Right lobe of liver (tissue), 6 donors: ENCODE data around the gene CALHM1. TPM values are rescaled to one million over a fixed set of nuclear protein-coding genes. Genes with fewer than 3 reads are reported as not detected.

Experiments used
- ATAC-seq, 4 donors: fragments of 200-7000 bp; cut with Tn5 transposase; one replicate each; pipeline ENCODE4 v1.9.1; 2020; ENCODE audit warnings: mild to moderate bottlenecking in 4 of 4, moderate library complexity in 4 of 4
- DNase-seq, 3 donors: peaks; one replicate each; pipeline ENCODE4 v3.0.0-alpha.2; 2020
- H3K27ac ChIP-seq, 3 donors: fragments of 200-600 bp; one replicate each; pipeline ENCODE4 v1.8.0; 2022
- H3K27me3 ChIP-seq, 2 donors: fragments of 200-600 bp; one replicate each; pipeline ENCODE4 v1.8.0; 2022
- H3K36me3 ChIP-seq, 4 donors: fragments of 200-600 bp; sonication (generic) in 1 of 4; one replicate each; pipeline versions ENCODE4 v1.5.1 to v1.8.0; 2017 to 2022; ENCODE audit warnings: control low read depth in 1 of 4
- H3K4me1 ChIP-seq, 4 donors: fragments of 200-600 bp; sonication (generic) in 1 of 4; one replicate each; pipeline versions ENCODE4 v1.5.1 to v1.8.0; 2017 to 2022; ENCODE audit warnings: control low read depth in 1 of 4
- H3K4me3 ChIP-seq, 3 donors: fragments of 200-600 bp; one replicate each; pipeline ENCODE4 v1.8.0; 2022
- H3K9me3 ChIP-seq, 4 donors: fragments of 200-600 bp; sonication (generic) in 1 of 4; one replicate each; pipeline versions ENCODE4 v1.5.1 to v1.8.0; 2017 to 2022; ENCODE audit warnings: control low read depth in 1 of 4
- POLR2A ChIP-seq: fragments of 450-650 bp; IDR thresholded peaks from one replicate; pipeline ENCODE4 v1.6.1; 2017; ENCODE audit warnings: antibody characterized with exemption, mild to moderate bottlenecking
- WGBS: methylation state at CpG from one replicate; pipeline ENCODE4 v1.1.6; 2018; ENCODE audit warnings: low coverage, low lambda C conversion rate; ENCODE audit not compliant: insufficient coverage; ENCODE audit errors: missing lambda C conversion rate; 5-methylcytosine and 5-hydroxymethylcytosine counted together
- intact Hi-C, 2 donors: fragments of 100-400 bp; cut with DNase I; formaldehyde crosslinking; loops; one replicate each; pipeline versions ENCODE4 v1.11.2 to v1.14.1; 2022
- total RNA-seq, 6 experiments: library from RNA; depleted of rRNA in 2 of 6; stranded (reverse); fragments of >200 nt in 2 of 6; fragmentation: NEBNext Ultra II Directional in 3 of 6; extraction: Animal tissue kit (Norgen Biotek cat#: 25700) in 3 of 6; gene quantifications; one replicate each; pipeline versions ENCODE4 v1.1.0 to v1.2.4, GENCODE V29; 2016 to 2023
- TF ChIP-seq, protein P1 (sequence below), 4 donors: fragments of 200-600 bp in 3 of 4; fragments of 450-650 bp in 1 of 4; IDR thresholded peaks; one replicate each; pipeline versions ENCODE4 v1.5.1 to v1.8.0; 2016 to 2022; ENCODE audit warnings: antibody characterized with exemption in 4 of 4, mild to moderate bottlenecking in 2 of 4
- donor health status: DM: no; HTN: yes; CAD: no.
- donor health status: DM: no; HTN: no; CAD: no.
- donor health status: DM: no; HTN: no; CAD: no.
- donor health status: DM: no; HTN: yes; CAD: no.
- donor health status: DM: no; HTN: yes; CAD: no.

CALHM1 gene
- total RNA-seq, 6 experiments from 2014 or later = not detected

DNA sequence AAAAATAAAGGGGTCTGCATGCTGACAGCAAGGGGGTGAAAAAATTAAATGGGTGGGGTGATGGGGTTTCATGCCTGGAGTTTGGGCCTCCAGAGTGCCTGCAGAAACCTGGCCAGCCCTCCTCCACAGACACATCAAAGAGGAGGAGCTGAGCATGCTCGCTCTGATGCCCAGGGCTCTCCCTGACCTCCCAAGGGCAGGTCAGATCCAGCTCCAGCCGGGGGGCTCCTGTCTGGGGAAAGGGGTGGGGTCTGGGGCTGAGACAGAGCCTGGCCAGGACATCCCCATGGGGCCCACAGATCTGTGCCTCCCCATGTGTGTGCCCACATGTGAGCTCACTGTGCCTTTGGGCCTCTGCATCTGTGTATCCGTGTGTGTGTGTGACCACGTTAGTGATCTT, 915 bp upstream of the CALHM1 start:
- DNase-seq (no peak), ATAC-seq (peak in 1 of 4 donors; percentile 7)
- Histone ChIP-seq H3K4me3 (no peak overlapping the region), H3K36me3 (no peaks in the 10 kb centered on the region), H3K27me3 (no peaks in the 10 kb centered on the region), H3K4me1 (no peaks in the 10 kb centered on the region), H3K27ac (no peak overlapping the region), H3K9me3 (no peaks in the 10 kb centered on the region)
- TF ChIP-seq, protein P1, sequence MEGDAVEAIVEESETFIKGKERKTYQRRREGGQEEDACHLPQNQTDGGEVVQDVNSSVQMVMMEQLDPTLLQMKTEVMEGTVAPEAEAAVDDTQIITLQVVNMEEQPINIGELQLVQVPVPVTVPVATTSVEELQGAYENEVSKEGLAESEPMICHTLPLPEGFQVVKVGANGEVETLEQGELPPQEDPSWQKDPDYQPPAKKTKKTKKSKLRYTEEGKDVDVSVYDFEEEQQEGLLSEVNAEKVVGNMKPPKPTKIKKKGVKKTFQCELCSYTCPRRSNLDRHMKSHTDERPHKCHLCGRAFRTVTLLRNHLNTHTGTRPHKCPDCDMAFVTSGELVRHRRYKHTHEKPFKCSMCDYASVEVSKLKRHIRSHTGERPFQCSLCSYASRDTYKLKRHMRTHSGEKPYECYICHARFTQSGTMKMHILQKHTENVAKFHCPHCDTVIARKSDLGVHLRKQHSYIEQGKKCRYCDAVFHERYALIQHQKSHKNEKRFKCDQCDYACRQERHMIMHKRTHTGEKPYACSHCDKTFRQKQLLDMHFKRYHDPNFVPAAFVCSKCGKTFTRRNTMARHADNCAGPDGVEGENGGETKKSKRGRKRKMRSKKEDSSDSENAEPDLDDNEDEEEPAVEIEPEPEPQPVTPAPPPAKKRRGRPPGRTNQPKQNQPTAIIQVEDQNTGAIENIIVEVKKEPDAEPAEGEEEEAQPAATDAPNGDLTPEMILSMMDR (IDR thresholded peaks at IDR 0.05) = no peak
- TF ChIP-seq POLR2A = no peak
- intact Hi-C loops = no loop called here
- WGBS = no CpG with 5 or more reads among the region's 4 CpGs

- WGBS = 80% methylated on average over 1 of the region's 39 CpGs
- Histone ChIP-seq H3K4me1 (no peaks in the 10 kb centered on the region), H3K27me3 (no peaks in the 10 kb centered on the region), H3K9me3 (no peaks in the 10 kb centered on the region), H3K36me3 (no peaks in the 10 kb centered on the region), H3K4me3 (no peak overlapping the region), H3K27ac (no peak overlapping the region)
- ATAC-seq = no peak
- no peak for DNase-seq
- TF ChIP-seq, protein P1 (IDR thresholded peaks at IDR 0.05) = no peak
- no peak for TF ChIP-seq POLR2A
- intact Hi-C loops = no loop called here
These were observed 660 bp downstream of the CALHM1 start for GRCh38 chr10:103457896-103458583.

GRCh38 chr10:103457176-103457712, 1.5 kb downstream of the CALHM1 start:
- Histone ChIP-seq H3K27me3 (no peaks in the 10 kb centered on the region), H3K9me3 (no peaks in the 10 kb centered on the region), H3K4me1 (no peaks in the 10 kb centered on the region), H3K27ac (no peak overlapping the region), H3K36me3 (no peaks in the 10 kb centered on the region), H3K4me3 (no peak overlapping the region)
- WGBS = 81% methylated on average over 3 of the region's 8 CpGs
- intact Hi-C loops = no loop called here
- ATAC-seq (no peak), DNase-seq (no peak)
- TF ChIP-seq, protein P1 (IDR thresholded peaks at IDR 0.05) = no peak
- TF ChIP-seq POLR2A = no peak

DNA sequence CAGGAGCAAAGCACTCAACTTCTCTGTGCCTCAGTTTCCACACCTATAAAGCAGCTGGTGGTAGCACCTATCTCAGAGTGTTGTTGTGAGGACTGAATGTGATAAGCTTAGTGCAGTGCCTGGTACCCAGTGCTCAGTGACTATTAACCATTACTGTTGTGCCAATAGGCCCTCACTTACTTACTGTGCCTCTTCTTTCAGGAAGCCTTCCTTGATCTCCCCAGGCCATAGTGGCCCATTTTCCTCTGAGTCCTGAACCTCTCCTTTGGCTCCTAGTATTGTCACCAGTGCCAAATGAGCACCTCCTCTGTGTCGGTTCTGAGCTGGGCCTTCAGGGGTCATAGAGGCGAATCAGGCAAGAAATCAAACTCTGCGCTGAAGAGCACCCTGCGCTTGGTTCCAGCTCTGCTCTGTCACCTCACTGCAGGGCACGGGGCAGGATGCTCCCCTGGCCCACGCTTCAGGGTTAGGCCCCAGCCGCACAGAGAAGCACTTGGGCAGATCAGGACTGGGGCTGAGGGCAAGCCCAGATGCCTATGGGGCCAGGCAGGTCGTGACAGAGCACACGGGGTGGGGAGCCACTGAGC, 2.5 kb downstream of the CALHM1 start:
- Histone ChIP-seq H3K4me1 (no peaks in the 10 kb centered on the region), H3K27ac (no peak overlapping the region), H3K4me3 (no peak overlapping the region), H3K9me3 (no peaks in the 10 kb centered on the region), H3K36me3 (no peaks in the 10 kb centered on the region), H3K27me3 (no peaks in the 10 kb centered on the region)
- ATAC-seq (no peak), DNase-seq (no peak)
- intact Hi-C loops = no loop called here
- 67% methylated on average over 1 of the region's 9 CpGs for WGBS
- no peak for TF ChIP-seq POLR2A
- TF ChIP-seq, protein P1 (IDR thresholded peaks at IDR 0.05) = no peak
